ENCODE results near the gene EFS.
"Not testable (repeated sequence)": the region's sequence is repeated elsewhere in the genome, so short reads cannot be mapped to it uniquely, and the experiment has no call there.

Gene EFS

GRCh38 chr14:23326491-23327332 lies 38.3 kb downstream of the EFS start:
- no peak for DNase-seq (ENCODE audit: low spot score)

- not testable (repeated sequence) for DNase-seq (ENCODE audit: low spot score)
Measured at GRCh38 chr14:23325746-23326145, 39.2 kb downstream of the EFS start.

DNA sequence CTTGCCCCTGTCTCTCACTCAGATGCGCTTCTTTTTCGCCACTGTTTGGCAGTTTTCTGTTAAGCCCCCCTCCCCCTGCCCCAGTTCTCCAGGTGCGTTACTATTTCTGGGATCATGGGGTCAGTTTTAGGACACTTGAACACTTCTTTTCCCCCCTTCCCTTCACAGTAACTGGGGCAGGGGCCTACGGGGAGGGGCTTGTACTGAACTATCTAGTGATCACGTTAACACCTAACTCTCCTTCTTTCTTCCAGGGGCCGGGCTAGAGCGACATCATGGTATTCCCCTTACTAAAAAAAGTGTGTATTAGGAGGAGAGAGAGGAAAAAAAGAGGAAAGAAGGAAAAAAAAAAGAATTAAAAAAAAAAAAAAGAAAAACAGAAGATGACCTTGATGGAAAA lies 40.0 kb downstream of the EFS start:
- DNase-seq (ENCODE audit: low spot score), result no peak

DNA sequence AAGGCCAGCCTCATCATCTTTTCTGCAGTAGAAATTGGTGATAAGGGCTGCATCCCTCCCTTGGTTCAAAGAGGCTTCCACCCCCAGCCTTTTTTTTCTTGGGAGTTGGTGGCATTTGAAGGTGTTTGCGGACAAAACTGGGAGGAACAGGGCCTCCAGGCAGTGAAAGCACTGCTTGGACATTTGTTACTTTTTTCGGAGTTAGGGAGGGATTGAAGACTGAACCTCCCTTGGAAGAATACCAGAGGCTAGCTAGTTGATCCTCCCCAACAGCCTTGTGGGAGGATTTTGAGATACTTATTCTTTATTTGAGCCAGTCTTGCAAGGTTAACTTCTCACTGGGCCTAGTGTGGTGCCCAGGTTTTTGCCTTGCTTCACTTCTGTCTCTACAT lies 40.5 kb downstream of the EFS start:
- DNase-seq (ENCODE audit: low spot score), result no peak

- no peak for DNase-seq (ENCODE audit: low spot score)
Measured at GRCh38 chr14:23323838-23324454, 41.0 kb downstream of the EFS start.

GRCh38 chr14:23322568-23323517 lies 42.1 kb downstream of the EFS start:
- no peak for DNase-seq (ENCODE audit: low spot score)

DNA sequence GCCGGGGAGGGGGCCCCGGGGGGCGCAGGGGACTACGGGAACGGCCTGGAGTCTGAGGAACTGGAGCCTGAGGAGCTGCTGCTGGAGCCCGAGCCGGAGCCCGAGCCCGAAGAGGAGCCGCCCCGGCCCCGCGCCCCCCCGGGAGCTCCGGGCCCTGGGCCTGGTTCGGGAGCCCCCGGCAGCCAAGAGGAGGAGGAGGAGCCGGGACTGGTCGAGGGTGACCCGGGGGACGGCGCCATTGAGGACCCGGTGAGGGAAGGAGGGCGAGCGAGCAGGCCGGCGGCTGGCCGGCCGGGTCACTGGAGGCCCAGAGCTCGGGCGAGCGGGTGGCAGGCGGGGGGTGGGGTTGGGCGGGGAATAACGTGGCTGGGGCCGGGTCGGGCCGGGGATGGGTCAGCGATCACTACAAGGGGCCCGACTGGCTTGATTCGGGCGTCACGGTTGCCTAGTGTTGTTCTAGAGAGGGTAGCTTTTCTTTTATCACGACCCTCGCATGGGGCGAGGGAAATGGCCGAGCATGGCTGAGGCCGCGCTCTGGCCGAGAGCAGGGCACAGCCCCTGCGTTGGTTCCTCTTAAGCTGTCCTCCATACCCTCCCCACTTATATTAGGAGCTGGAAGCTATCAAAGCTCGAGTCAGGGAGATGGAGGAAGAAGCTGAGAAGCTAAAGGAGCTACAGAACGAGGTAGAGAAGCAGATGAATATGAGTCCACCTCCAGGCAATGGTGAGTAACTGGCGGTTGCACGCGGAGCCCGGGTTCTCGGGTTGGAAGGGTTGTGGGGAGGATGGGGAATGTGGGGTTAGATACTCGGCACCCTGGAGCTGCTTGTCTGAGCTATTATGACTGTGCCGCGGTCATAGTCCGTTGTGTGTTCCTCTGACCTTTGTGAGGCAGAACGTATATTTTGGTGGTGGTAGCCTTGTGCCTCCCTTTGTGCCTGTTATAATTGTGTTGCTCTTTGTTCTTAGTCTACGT lies 43.1 kb downstream of the EFS start:
- DNase-seq (ENCODE audit: low spot score), result no peak

DNA sequence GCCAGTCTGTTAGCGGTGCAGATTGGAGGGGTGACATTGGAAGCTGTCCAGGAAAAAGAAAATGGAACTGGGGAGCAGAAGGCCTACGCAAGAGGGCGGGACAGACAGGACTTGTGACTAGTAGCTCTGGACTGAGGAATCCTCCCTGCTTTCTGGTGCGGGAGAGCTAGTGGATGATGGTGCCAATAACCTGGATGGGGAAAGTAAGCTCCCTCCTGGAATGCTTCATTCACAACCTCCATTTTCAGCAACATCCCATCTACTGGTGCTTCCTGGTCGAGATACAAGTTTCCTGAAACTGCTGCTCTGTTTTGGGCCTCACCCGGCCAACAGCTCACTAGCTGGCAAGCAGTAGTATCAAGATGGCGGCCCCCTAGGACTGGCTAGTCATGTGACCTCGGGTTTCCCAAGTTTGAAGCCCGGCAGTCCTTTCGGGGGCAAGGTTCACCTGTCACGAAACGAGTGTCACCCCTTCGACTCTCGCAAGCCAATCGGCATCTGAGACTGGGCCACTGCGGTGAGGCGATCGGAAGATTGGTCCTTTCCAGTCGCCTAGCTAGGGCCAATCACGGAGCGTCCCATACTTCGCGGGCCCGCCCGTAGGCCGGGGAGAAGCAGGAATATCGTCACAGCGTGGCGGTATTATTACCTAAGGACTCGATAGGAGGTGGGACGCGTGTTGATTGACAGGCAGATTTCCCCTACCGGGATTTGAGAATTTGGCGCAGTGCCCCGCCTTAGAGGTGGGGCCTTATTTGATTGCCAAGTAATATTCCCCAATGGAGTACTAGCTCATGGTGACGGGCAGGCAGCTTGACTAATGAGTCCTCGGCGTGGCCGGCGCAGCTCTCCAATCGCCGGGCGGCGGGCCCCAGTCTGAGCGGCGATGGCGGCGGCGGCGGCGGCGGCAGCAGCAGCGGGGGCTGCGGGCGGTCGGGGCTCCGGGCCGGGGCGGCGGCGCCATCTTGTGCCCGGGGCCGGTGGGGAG lies 44.1 kb downstream of the EFS start, which contains the start of gene PABPN1:
Gene PABPN1, plus strand, starts transcription at position 874 of the 988 bp plus-strand sequence. Its CDS starts 13 bp downstream, at position 887.
- peak; percentile 100 for DNase-seq (ENCODE audit: low spot score)

DNA sequence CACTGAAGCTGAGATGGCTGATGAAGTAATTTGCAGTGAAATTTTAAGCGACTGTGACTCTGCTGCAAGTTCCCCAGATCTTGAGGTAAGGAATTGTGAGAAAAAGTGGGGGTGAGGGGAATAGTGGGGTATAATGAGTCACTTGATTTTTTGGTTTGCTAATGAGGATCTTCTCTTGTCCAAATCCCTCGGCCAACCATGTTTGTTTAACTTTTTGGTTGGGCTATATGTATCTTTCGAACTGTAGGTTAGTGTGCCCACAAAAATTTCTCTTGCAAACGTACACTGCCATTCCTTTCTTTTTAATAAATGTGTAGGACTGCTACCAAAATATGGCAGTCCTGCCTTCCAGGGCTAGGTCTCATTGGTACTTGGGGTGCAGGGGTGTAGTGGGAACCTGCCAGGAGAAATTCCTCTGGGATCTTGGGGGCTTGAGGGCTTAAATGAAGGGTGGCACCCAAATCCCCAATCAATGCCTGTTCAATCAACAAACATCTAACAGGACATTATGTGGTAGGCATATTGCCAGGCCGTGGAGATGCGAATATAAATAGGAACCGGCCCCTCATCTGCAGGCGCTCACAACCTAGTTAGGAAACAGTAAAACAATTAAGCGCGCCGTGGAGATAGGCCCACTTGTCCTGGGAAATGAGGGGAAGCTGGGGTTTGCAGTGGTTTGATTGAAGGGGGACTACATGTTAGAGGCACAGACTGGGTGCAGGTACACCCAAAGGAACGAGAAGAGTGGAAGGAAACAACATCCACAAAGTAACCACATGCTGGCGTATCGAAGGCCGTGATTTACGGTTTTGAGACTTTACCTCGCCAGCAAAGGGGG lies 45.0 kb downstream of the EFS start:
- DNase-seq (ENCODE audit: low spot score), result no peak

- DNase-seq (ENCODE audit: low spot score), result no peak
Measured at GRCh38 chr14:23316300-23316699, 48.7 kb downstream of the EFS start.

- DNase-seq (ENCODE audit: low spot score), result no peak
Measured at GRCh38 chr14:23310546-23310945, 54.4 kb downstream of the EFS start.

DNA sequence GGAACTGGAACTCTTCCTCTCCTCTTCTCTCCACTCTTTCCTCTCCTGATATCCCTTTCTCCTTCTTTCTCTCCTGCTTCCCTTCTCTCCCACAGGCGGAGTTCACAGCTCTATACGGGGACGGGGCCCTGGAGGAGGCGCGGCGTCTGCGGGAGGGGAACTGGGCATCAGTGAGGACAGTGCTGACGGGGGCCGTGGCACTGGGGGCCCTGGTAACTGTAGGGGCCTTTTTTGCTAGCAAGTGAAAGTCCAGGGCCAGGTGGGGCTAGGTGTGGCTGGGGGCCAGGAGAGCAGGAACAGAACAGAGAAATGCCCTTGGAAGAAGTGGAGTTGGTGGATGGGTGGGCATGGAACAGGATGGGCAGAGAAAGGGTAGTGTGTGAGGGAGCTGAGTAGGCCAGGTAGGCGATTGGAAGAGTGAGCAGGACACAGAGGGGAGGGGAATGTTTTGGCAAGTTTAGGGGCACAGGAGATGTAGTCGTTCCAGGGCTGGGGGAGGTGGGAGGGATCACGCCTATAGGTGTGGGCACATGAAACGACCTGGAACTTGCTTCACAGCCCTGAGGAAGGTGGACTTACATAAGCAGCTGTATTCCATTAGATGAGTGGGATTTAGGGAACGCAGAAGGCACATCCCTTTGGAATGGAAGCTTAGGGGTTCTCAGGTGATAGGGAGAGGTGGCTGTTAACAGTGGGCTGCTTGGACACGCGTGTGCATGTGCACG lies 56.1 kb downstream of the EFS start:
- no peak for DNase-seq (ENCODE audit: low spot score)

- no peak for DNase-seq (ENCODE audit: low spot score)
Measured at GRCh38 chr14:23307687-23308644, 57.0 kb downstream of the EFS start.

GRCh38 chr14:23307146-23307530 lies 57.8 kb downstream of the EFS start:
- no peak for DNase-seq (ENCODE audit: low spot score)

- peak; percentile 93 for DNase-seq (ENCODE audit: low spot score)
Measured at GRCh38 chr14:23306412-23307145, 58.4 kb downstream of the EFS start, which contains the start of gene BCL2L2. BCL2L2 (plus strand) TSS chr14:23306833; CDS start chr14:23307768, 935 bp downstream.
